CD4-positive, alpha-beta T cell (primary cell): ENCODE data around the gene ERCC2. TPM values are rescaled to one million over a fixed set of nuclear protein-coding genes. Genes with fewer than 3 reads are reported as not detected.

Experiments
- ATAC-seq: fragments of 200-7000 bp; cut with Tn5 transposase; one replicate; pipeline ENCODE4 v1.10.0; 2022; ENCODE audit warnings: mild to moderate bottlenecking; ENCODE audit not compliant: poor library complexity
- CTCF ChIA-PET: fragments of 350-600 bp; sonication (Branson Sonifier 250); formaldehyde crosslinking; loops from one replicate; lab custom pipeline; 2021; ENCODE audit warnings: antibody characterized with exemption, inconsistent platforms; lab: Charles Lee
- POLR2A ChIA-PET: fragments of 350-600 bp; sonication (Branson Sonifier 250); formaldehyde crosslinking; loops from one replicate; lab custom pipeline; 2021; ENCODE audit warnings: antibody characterized with exemption, inconsistent platforms; lab: Charles Lee
- DNase-seq, 14 experiments: peaks; one replicate each; pipeline ENCODE4 v3.0.0-alpha.2; 2013 to 2020; ENCODE audit warnings: mixed read lengths in 2 of 14
- H3K27ac ChIP-seq, 2 donors: one replicate each; pipeline versions ENCODE4 v1.5.1 to v1.7.0; 2013; ENCODE audit warnings: low read length in 2 of 2, low read depth in 1 of 2, mild to moderate bottlenecking in 1 of 2
- H3K27me3 ChIP-seq, 2 experiments: 1 replicate in 1 of 2; 2 replicates in 1 of 2; pipeline versions ENCODE4 v1.6.1 to v1.7.0; 2013; ENCODE audit warnings: low read length in 2 of 2, control low read depth in 1 of 2, mild to moderate bottlenecking in 1 of 2, moderate library complexity in 1 of 2; ENCODE audit not compliant: insufficient read depth in 2 of 2, control insufficient read depth in 1 of 2
- H3K36me3 ChIP-seq: one replicate; pipeline ENCODE4 v1.6.1; 2013; ENCODE audit warnings: low read length, control low read depth; ENCODE audit not compliant: insufficient read depth
- H3K4me1 ChIP-seq: one replicate; pipeline ENCODE4 v1.6.1; 2013; ENCODE audit warnings: low read length, control low read depth; ENCODE audit not compliant: insufficient read depth
- H3K4me3 ChIP-seq: one replicate; pipeline ENCODE4 v1.5.1; 2013; ENCODE audit warnings: mild to moderate bottlenecking, low read length, moderate library complexity
- H3K9me3 ChIP-seq, 2 experiments: 1 replicate in 1 of 2; 2 replicates in 1 of 2; pipeline versions ENCODE4 v1.6.1 to v1.7.0; 2013; ENCODE audit warnings: low read length in 2 of 2, mild to moderate bottlenecking in 2 of 2, control low read depth in 1 of 2, moderate library complexity in 1 of 2; ENCODE audit not compliant: control insufficient read depth in 1 of 2, insufficient read depth in 1 of 2
- H3K27ac Mint-ChIP-seq: one replicate; pipeline ENCODE4 v1.8.0; 2020; ENCODE audit warnings: mixed read lengths
- H3K27me3 Mint-ChIP-seq: one replicate; pipeline ENCODE4 v1.8.0; 2021; ENCODE audit warnings: mixed read lengths
- H3K36me3 Mint-ChIP-seq: one replicate; pipeline ENCODE4 v1.8.0; 2021; ENCODE audit warnings: low read depth, mixed read lengths
- H3K4me1 Mint-ChIP-seq: one replicate; pipeline ENCODE4 v1.8.0; 2021; ENCODE audit warnings: low read depth, mixed read lengths
- H3K4me3 Mint-ChIP-seq: one replicate; pipeline ENCODE4 v1.8.0; 2020; ENCODE audit warnings: mild to moderate bottlenecking, mixed read lengths
- H3K9me3 Mint-ChIP-seq: one replicate; pipeline ENCODE4 v1.8.0; 2020; ENCODE audit warnings: mixed read lengths
- CTCF ChIP-seq: fragments of 200-600 bp; IDR thresholded peaks from one replicate; pipeline ENCODE4 v1.8.0; 2022; ENCODE audit warnings: antibody characterized with exemption, mild to moderate bottlenecking
- intact Hi-C, 2 experiments: fragments of 100-400 bp; cut with DNase I in 1 of 2; cut with micrococcal nuclease in 1 of 2; formaldehyde crosslinking; loops; one replicate each; pipeline versions ENCODE4 v1.15.1 to v1.9.0; 2023 to 2025; cut with DNase I, micrococcal nuclease
- total RNA-seq, 174 experiments: library from RNA in 2 of 174; stranded (reverse) in 2 of 174; gene quantifications; one replicate each; pipeline ENCODE4 v1.2.3 and lab custom pipeline; 2021 to 2026

Gene ERCC2
- total RNA-seq, 2 experiments from 2014 or later, result 8.7 to 9.6 TPM

GRCh38 chr19:45368127-45368526 is 2.2 kb downstream of the ERCC2 start:
- H3K9me3 Mint-ChIP-seq, result no peaks in the 10 kb centered on the region
- peaks cover 7% of the 10 kb centered on the region for H3K4me1 Mint-ChIP-seq
- peaks cover 4% of the 10 kb centered on the region for H3K36me3 Mint-ChIP-seq
- intact Hi-C loops, result no loop called here
- TF ChIP-seq CTCF, result no peak
- ATAC-seq (no peak), DNase-seq (no peak)
- no peak overlapping the region for H3K4me3 ChIP-seq
- peaks cover 6% of the 10 kb centered on the region for H3K36me3 ChIP-seq
- H3K27ac Mint-ChIP-seq, result no peak overlapping the region
- H3K9me3 ChIP-seq, result no peaks in the 10 kb centered on the region
- peaks cover 26% of the 10 kb centered on the region for H3K4me1 ChIP-seq
- ChIA-PET CTCF (no interaction called here), POLR2A (no interaction called here)
- peak overlapping the region; percentile 51 for H3K4me3 Mint-ChIP-seq
- H3K27me3 ChIP-seq, result no peaks in the 10 kb centered on the region
- no peak overlapping the region for H3K27ac ChIP-seq
- H3K27me3 Mint-ChIP-seq, result no peaks in the 10 kb centered on the region

GRCh38 chr19:45364696-45365095 is 5.7 kb downstream of the ERCC2 start:
- H3K27ac ChIP-seq, result no peak overlapping the region
- no peaks in the 10 kb centered on the region for H3K27me3 ChIP-seq
- ATAC-seq (no peak), DNase-seq (peak in 1 of 14 experiments; percentile 12)
- Mint-ChIP-seq H3K4me1 (no peaks in the 10 kb centered on the region), H3K27ac (no peak overlapping the region), H3K9me3 (no peaks in the 10 kb centered on the region), H3K4me3 (no peak overlapping the region), H3K36me3 (peaks cover 20% of the 10 kb centered on the region), H3K27me3 (no peaks in the 10 kb centered on the region)
- TF ChIP-seq CTCF, result no peak
- H3K4me3 ChIP-seq, result no peak overlapping the region
- peaks cover 9% of the 10 kb centered on the region for H3K36me3 ChIP-seq
- intact Hi-C loops, result no loop called here
- POLR2A ChIA-PET, result no interaction called here
- CTCF ChIA-PET, result no interaction called here
- no peaks in the 10 kb centered on the region for H3K9me3 ChIP-seq
- peaks cover 11% of the 10 kb centered on the region for H3K4me1 ChIP-seq

GRCh38 chr19:45363861-45364459 is 6.4 kb downstream of the ERCC2 start:
- H3K27me3 ChIP-seq, result no peaks in the 10 kb centered on the region
- intact Hi-C loops, result no loop called here
- no peaks in the 10 kb centered on the region for H3K4me1 Mint-ChIP-seq
- peaks cover 4% of the 10 kb centered on the region for H3K4me1 ChIP-seq
- no peak for TF ChIP-seq CTCF
- ChIA-PET POLR2A (no interaction called here), CTCF (no interaction called here)
- DNase-seq (peak in 1 of 14 experiments; percentile 20), ATAC-seq (no peak)
- peaks cover 9% of the 10 kb centered on the region for H3K36me3 ChIP-seq
- H3K36me3 Mint-ChIP-seq, result peaks cover 21% of the 10 kb centered on the region
- no peaks in the 10 kb centered on the region for H3K9me3 ChIP-seq
- H3K4me3 ChIP-seq, result no peak overlapping the region
- no peak overlapping the region for H3K27ac ChIP-seq
- H3K27me3 Mint-ChIP-seq, result no peaks in the 10 kb centered on the region
- H3K4me3 Mint-ChIP-seq, result no peak overlapping the region
- no peak overlapping the region for H3K27ac Mint-ChIP-seq
- H3K9me3 Mint-ChIP-seq, result no peaks in the 10 kb centered on the region
